ENCODE results near the gene MIA2.

GRCh38 chr14:39382463-39382862 lies 148.7 kb downstream of the MIA2 start:
- no peak for TF ChIP-seq POLR2A (IDR thresholded peaks at IDR 0.05)
- TF ChIP-seq, protein P1, sequence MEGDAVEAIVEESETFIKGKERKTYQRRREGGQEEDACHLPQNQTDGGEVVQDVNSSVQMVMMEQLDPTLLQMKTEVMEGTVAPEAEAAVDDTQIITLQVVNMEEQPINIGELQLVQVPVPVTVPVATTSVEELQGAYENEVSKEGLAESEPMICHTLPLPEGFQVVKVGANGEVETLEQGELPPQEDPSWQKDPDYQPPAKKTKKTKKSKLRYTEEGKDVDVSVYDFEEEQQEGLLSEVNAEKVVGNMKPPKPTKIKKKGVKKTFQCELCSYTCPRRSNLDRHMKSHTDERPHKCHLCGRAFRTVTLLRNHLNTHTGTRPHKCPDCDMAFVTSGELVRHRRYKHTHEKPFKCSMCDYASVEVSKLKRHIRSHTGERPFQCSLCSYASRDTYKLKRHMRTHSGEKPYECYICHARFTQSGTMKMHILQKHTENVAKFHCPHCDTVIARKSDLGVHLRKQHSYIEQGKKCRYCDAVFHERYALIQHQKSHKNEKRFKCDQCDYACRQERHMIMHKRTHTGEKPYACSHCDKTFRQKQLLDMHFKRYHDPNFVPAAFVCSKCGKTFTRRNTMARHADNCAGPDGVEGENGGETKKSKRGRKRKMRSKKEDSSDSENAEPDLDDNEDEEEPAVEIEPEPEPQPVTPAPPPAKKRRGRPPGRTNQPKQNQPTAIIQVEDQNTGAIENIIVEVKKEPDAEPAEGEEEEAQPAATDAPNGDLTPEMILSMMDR (IDR thresholded peaks at IDR 0.05), result no peak

Measured in transverse colon (tissue), 3 donors.